Myocyte (in vitro differentiated cells): Measurements from ENCODE around the gene ITPR2. TPM values are rescaled to one million over a fixed set of nuclear protein-coding genes. Genes with fewer than 3 reads are reported as not detected.
"Not testable (repeated sequence)": the region's sequence is repeated elsewhere in the genome, so short reads cannot be mapped to it uniquely, and the experiment has no call there.

Experiments
- DNase-seq: peaks from one replicate; pipeline ENCODE4 v3.0.0-alpha.2; 2012; ENCODE audit warnings: low read depth
- total RNA-seq: library from RNA; depleted of rRNA; stranded (reverse); fragments of >200 nt; gene quantifications from 2 replicates; pipeline ENCODE4 v1.2.3, GENCODE V29; 2014

The ITPR2 gene
- total RNA-seq, 1 donor from 2014 or later, result 8.9 TPM

DNA sequence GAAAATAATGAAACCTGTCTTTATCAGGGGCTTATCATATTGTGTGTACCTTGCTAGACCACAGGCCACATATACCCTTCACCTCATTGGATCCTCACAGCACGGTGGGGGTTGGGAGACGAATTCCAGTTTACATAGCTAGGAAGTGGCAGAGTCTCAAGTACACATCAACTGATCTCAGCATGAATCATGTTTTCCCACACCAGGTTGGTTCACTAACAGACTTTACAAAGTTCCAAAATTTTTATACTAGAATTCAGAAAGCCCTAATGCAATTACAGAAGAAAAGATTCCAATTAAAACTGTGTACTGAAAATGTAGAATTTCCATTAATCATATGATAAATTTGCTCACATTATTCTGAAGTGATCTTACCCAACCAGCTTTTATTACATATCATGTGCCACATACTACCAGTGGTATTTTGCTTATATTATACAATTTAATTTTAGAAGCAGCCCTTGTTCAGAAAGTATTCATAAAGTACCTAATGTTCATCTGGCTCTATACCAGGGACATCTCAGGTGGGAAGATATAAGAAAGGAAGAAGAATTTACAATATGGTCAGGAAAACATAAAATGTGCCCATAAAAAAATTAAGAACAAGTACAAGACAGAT lies 196.2 kb downstream of the ITPR2 start:
- peak; percentile 36 for DNase-seq

DNA sequence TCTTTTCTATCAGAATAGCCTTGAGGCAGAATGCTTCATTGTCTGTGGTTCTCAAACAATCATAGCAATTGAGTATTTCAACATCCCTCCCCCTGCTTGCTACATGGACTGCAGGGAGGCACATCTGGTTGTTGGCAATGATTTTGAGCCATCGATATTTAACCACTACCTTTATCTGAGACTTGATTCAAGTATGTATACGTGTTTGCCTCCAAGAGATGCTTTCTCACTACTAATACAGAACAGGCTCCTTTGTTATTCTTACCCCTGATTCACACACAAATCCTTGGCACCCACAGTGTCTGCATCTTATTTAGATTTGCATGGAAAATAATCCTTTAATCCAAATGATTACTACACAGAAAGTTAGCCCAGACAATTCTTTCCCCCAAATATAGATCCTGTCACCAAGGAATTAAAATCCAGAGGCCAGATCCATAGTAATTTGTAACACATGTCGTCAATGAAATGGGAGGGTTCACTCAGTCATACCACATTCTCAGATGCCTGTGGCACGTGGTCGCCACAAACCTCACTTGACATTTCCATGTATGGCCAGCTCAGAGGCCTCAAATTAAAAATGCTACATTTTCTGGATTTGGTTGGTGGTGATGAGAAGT lies 199.3 kb downstream of the ITPR2 start:
- DNase-seq, result peak; percentile 50

DNA sequence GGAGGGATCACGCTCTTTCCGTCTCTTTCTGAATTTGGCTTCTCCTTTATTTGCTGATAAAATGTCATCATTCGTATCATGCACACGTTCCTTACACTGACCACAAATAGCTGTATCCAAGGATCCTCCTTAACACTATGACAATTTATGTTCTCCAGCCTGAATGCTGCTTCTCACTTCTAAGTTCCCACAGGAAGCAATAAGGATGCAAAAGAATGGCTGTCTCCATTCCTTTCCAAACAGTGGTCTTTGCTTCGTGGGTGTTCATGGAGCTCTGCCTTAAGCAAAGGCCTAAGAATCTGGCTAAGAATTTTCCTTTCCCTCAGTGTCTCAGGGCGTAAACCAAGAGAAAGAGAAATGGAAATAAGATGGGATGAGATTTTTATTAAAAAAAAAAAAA lies 200.2 kb downstream of the ITPR2 start:
- DNase-seq, result no peak

DNA sequence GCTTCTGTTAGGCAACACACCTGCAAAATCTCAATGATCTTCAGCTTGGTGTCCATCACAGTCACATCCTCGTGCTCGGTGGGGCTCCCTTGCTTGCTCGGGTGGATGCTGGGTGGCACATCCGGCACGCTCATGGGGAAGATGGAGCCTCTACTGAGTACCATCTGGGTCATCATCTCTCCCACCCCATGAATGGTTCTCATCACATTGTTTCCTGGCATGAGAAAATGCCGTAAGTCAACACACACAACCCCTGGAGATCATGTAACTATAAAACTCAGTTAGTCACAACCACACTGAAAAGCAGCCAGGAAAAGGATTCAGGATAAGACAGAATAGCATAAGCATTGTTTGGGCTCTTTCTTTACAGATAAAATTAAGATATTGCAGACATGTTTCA lies 201.1 kb downstream of the ITPR2 start:
- DNase-seq, result no peak

DNA sequence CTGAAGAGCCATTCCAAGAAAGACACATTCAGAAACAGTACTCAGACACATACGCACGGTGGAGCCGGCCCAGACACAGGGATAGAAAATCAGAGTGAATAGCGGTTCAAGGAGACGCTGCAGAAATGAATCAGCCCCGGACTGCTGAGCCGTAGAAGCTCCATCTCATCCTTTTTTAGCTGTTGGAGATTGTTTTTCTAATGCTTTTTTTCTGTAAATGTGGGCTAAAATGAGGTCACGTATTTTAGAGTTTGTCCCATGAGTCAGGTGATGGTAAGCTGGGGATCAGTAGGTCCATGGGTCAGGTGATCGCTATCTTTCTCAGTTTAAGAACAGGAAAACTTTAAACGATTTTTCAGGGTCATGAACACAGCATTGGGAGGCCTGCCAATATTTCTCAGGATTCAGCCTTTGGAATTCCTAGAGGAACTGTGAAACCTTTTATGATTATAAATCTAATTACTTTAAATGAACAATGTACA lies 202.4 kb downstream of the ITPR2 start:
- peak; percentile 46 for DNase-seq

DNA sequence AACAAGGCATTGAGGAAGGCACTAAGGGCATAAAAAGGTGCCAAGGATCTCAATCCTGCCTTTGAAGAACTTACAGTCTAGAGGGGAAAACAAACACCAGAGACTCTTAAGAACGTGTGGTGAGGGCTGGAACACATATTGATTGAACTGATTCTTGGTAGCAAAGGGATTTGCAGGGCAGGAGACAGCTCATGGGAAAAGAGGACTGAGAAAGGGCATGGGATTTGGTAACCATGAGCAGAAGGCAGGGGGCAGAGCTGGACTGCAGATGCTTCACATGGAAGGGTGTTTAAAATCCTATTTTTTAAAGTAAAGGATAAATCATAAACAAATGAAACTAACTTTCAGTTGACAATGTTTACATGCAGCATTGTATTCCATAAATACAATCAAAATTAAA lies 203.1 kb downstream of the ITPR2 start:
- DNase-seq, result peak; percentile 31

DNA sequence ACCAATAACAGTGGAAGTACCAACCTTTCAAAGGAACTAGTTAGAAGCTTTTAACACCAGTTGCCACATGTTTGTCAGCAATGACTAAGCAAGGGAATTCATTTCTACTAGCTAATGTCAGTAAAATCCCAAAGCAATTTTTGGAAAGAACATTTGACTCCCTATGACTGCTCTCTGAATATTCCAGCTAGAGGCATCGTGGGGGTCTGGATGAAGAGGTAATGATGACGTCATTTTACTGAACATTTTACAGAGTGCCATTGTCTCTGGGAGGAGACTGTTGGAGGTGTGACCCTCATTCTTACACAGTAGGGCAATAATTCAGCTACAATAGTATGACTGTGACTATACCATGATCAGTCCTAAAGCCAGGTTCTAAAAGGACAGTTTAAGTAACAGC lies 204.8 kb downstream of the ITPR2 start:
- peak; percentile 33 for DNase-seq

DNA sequence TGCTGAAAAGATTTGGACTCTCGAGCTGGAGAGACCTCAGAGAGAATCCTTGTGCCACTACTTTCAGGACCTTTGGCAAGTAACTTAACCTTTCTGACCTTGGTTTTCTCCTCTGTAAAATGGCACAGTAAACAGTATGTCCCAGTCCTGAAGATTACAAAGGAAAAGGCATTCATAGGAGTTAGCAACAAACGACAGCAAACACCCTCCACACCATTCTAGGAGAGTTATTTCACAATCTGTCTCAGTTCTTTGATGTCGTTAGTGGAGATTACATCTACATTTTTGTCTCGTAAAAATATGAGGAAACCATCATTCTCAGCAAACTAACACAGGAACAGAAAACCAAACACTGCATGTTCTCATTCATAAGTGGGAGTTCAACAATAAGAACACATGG lies 205.7 kb downstream of the ITPR2 start:
- DNase-seq, result no peak

DNA sequence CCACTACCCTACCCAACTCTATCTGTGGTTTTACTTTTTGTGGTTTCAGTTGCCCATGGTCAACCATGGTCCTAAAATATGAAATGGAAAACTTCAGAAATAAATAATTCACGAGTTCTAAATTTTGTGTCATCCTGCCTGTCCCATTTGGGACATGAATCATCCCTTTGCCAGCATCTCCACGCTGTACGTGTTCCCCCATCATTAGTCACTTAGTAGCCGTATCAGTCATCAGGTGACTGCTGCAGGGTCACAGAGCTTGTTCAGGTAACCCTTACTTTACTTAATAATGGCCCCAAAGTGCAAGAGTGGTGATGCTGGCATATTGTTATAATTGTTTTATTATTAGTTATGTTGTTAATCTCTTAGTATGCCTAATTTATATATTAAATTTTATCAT lies 209.9 kb downstream of the ITPR2 start:
- DNase-seq, result peak; percentile 15

DNA sequence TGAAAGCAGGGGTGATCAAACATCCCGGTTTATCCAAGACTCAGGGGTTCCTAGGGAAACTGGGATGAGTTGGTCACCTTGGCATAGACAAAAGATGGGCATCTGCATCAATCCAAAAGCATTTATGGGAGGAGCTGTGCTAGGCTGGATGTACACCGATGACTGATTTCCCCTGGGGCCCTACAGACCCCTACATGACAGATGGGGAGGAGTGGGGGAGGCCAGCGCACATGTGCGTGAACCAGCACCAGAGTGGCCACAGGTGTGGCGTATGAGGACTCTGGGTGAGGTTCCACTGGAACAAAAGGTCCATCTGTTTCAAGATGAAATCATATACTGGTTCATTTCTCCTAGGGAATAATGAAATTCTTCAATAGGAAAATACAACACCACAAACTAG lies 210.4 kb downstream of the ITPR2 start:
- no peak for DNase-seq

DNA sequence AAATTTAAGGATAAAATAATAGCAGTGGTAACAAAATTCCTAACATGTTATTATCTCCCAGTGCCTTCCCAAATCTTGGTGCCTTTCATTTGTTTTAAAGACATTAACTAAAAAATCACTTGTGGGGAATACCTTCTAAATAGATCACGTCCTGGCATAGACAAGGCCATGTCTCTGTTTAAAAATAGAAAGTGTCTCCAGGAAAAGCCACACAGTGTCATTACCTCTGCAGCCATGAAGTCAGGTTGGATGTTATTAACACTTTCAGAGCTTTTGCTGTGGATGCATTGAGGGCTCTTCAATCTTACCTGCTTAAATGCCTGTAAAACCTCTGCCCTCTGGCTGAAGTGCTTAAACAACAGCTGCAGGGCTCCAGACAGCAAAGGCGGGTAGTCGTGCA lies 211.1 kb downstream of the ITPR2 start:
- no peak for DNase-seq

DNA sequence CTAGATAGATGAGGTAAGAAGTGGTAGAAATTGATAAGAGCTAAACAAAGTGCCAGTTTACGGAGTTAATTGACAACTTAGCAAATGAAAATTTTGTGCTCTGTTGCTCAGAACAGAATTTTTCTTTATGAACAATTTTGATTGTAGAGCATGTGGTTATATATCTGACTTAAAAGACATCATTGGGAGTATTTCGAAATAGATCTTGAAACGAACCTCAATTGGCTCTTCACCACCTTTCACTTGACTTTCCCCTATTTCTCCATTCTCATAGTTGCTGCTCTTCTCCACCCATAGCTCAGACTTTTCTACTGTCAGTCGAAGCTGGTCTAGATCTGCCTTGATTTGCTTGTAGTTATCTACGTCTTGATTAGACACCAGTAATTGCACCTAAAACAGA lies 212.1 kb downstream of the ITPR2 start:
- DNase-seq, result no peak

DNA sequence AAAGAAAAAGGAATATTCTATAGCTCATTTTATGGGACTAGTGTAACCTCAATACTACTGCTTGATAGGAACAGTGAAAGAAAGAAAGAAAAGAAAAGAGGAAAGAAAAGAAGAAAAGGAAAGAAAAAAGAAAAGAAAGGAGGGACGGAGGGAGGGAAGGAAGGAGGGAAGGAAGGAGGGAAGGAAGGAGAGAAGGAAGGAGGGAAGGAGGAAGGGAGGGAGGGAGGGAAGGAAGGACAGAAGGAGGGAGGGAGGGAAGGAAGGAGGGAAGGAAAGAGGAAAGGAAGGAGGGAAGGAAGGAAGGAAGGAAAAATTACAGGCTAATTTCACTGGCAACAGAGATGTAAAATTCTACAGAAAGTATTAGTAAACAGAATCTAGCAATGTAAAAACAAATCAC lies 215.5 kb downstream of the ITPR2 start:
- no peak for DNase-seq

DNA sequence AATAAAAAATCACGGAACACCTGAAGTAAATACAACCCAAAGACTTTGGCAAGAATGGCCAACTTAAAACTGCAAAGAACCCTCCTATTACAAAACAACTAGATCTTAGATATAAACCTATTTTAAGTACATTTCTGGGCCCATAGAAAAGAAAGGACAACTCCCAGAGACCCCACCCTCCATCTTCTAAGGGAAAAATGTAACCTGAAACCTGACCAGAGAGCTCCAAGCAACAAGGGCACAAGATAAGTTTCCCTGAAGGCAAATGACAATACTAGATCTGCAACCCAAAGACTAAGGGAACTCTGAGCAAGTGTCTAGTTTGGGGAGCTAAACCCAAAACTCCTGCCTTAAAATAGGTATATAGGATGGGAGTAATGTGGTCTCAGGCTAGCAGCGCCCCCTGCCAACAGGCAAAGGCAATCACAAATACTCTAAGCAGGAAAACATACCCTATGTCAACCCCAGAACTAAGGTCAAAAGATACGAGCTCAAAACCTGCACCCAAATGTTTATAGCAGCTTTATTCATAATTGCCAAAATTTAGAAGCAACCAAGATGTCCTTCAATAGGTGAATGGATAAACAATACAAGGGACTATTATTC lies 218.9 kb downstream of the ITPR2 start:
- peak; percentile 23 for DNase-seq

DNA sequence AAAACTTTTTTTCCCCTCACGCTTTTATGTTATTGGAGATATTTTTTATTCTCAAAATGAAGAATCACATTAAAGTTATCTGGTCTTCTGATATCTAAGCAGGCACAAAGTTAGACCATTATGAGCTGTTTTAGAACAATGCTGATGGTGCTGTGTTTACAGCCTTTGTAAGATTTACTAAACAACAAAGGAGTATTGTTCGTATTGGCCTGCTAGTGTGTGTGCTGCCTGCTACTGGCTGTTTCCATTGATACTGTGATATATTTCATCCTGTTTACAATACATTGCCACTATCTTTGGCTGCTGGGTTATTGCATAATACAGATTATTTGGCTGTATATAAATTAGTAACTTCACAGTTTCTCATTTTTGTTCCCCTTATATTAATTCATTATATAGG lies 220.8 kb downstream of the ITPR2 start:
- DNase-seq, result no peak

DNA sequence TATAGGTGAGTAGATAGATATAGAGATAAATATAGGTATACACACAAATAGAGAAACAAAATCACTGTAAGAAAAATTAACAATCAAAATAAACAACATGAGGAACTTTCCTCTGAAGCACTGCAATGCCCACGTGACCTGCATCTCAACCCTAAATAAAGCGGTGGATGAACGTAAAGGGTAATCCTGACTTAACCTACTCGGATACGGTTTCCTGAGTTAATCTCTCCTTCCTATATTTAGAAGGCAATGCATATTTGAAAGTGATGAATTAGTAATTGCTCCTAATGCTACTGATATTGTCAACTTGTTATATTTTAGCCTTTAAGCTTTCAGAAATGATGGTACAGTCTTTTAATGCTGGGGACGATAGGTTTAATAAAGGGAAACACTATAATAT lies 221.4 kb downstream of the ITPR2 start:
- DNase-seq, result no peak

DNA sequence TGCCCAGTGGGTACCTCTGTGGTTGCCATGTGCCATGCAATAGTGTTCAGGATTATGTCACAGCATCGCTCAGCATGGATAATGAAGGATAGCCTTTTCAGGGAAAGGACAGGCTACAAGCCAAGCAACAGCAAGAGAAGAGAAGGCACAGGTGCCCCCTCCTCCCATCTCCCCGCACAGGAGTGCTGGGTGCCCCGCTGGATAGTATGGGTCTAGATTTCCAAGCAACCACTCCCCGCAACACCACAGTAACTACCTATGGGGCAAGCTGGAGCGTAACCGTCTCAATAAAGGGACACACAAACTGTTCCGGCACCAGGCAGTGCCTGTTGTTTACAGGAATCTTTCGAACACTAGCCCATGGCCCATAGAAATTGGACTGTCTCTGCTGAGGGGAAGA lies 222.2 kb downstream of the ITPR2 start:
- no peak for DNase-seq

DNA sequence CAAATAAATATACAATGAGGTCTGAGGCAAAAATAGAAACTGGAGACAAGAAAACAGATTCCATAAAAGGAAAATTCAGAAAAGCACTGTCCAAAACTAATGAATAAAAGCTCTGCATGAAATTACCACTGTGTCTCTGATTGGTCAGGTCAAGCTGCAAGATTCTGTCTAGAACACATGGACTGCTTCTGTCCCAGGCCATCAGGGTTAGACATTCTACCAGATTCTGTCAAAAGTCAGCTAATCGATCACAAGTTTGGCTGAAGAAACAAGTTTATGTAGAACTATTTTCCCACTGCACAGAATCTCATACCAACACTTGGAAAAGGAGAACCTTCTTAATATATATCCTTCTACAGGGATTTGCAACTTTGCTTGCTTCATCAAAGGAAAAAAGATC lies 223.0 kb downstream of the ITPR2 start:
- no peak for DNase-seq

DNA sequence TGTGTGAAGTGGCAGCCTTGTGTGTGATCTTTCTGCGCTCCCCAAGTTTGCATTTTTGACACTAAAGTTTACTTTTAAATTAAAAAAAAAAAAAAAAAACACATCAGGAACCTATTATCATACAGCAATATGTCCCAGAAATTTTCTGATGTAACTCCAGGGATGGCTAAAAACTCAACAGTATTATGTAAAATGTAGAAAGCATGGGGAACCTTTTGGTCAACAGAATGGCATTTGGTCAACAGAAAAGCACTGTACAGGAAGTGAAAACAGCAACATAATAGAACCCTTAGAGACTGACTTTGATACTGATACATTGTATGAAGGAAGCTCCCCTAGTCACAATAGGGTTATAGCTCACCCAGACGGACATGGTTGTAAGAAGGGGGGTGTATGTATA lies 224.3 kb downstream of the ITPR2 start:
- no peak for DNase-seq

DNA sequence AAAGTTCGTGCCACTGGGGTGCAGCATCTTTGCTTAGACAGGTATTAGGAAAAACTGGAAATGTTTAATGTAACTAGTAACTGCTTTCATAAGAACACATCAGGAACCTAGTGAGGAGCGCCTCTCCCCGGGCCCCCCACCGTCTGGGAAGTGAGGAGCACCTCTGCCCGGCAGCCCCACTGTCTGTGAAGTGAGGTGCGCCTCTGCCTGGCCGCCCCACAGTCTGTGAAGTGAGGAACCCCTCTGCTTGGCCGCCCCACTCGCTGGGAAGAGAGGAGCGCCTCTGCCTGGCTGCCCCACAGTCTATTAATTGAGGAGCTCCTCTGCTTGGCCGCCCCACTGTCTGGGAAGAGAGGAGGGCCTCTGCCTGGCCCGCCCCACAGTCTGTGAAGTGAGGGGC lies 224.7 kb downstream of the ITPR2 start:
- DNase-seq, result no peak

DNA sequence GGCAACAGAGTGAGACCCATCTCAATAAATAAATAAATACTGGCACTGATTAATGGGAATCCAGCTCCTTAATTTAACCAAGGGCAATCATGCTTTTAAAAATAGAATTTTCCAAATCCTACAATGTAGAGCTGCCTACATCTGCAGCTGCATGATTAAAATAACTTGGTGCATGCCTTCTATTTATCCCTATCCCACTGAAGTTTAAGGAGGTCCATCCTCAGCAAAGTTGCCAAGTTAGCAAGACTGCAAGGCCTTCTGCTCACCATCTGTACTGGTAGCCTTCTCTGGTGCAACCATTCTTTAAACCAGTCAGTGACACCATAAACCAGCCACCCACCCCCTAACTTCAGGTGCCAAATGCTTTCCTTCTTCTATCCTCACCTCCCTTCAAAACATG lies 226.1 kb downstream of the ITPR2 start:
- DNase-seq, result peak; percentile 9

DNA sequence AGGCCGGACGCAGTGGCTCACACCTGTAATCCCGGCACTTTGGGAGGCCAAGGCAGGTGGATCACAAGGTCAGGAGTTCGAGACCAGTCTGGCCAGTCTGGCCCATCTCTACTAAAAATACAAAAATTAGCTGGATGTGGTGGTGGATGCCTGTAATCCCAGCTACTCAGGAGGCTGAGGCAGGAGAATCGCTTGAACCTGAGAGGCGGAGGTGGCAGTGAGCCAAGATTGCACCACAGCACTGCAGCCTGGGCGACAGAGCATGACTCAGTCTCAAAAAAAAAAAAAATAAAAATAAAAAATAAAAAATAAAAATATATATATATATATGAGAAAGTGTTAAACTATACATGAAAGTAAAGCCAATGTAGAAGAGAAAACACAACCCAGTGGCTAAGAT lies 228.2 kb downstream of the ITPR2 start:
- not testable (repeated sequence) for DNase-seq

DNA sequence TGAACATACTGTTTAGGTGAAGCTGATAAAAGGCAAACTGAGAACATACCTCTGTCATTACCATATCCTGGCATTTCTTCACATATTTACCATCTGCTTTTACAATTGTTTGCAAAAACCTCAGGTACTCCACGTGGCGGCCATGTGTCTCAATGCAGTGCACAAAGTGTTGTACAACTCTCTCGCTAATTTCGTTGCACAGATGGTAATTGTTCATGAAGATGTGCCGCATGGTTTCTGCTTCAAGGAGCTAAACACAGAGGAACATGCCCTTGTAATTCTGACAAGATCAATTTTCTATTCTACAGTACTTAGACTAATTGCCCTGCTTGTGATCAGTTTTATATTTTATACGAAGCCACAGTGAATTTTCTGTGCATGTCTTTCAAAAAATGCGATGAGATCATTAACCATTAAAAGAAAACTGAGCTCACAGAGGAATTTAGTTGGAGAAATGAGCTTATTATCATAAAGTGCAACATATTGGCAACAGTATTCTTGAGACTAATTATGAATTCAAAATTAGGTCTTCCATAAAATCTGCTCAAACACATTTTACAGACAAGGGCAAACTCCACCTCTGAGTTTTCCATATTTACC lies 233.8 kb downstream of the ITPR2 start:
- DNase-seq, result no peak
